ENCODE data around the gene KCNG2.

DNA sequence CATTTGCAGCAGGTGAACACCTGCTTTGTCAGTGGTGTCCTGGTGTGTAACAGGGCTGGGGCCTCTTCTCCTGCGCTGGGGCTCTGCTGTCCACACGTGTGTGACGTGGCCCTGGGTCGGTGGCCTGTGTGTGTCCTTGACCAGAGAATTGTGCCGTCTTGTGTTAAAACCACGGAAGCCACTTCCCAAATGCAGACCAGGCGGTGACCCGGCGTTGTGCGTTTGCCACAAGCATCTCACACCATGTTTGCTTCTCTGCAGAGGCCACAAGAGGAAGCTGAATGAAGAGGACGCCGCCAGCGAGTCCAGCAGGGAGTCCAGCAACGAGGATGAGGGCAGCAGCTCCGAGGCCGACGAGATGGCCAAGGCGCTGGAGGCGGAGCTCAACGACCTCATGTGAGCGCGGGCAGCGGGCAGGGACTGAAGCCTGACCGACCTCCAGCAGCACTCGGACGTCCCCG lies 44.3 kb upstream of the KCNG2 start:
- no peak for TF ChIP-seq KLF1 (tag by site-specific recombination; IDR thresholded peaks at IDR 0.05)
- TF ChIP-seq ATF2 (tag by site-specific recombination; IDR thresholded peaks at IDR 0.05; ENCODE audit: low read depth): no peak
- TF ChIP-seq ZNF792 (tag by site-specific recombination; IDR thresholded peaks at IDR 0.05): no peak
- no peak for TF ChIP-seq GLIS1 (tag by site-specific recombination; IDR thresholded peaks at IDR 0.05)
